Measurements from ENCODE around the gene POLA2. TPM values are rescaled to one million over a fixed set of nuclear protein-coding genes. Genes with fewer than 3 reads are reported as not detected.

The POLA2 gene
- total RNA-seq, 1 experiment from 2014 or later: 37.7 TPM

DNA sequence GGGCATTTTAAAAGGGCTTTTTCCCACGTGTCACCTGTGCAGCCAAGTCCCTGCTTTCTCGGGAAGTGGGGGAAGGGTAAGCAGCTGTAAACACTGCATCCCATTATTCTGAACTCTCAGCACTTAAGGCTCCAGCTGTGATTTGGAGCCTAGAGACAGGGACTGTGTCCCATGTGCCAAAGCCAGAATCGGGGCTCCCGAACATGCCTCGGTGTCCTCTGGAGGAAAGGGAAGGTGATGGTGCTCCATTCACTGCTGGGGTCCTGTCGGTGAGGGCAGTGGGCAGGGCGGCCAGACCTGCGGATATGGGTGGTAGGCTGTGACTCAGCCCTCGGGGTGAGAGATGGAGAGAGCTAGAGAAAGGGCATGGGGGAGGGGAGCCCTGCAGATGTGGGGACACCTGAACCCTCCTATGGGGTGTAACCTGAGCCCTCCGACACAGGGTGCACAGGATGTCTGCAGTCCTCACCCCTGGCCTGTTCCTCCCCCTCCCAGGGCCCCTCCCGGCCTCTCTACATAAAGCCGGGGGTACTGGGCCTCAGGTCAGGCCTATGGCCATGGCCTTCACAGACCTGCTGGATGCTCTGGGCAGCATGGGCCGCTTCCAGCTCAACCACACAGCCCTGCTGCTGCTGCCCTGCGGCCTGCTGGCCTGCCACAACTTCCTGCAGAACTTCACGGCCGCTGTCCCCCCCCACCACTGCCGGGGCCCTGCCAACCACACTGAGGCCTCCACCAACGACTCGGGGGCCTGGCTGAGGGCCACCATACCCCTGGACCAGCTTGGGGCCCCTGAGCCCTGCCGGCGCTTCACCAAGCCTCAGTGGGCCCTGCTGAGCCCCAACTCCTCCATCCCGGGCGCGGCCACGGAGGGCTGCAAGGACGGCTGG lies 48.2 kb upstream of the POLA2 start:
- H3K18ac ChIP-seq (ENCODE audit: insufficient read length, low read depth, low read length): peak overlapping the region; percentile 45
- H3K27me3 ChIP-seq (ENCODE audit: insufficient read depth, low read length): no peaks in the 10 kb centered on the region
- H2BK12ac ChIP-seq (ENCODE audit: insufficient read length, low read depth, low read length): no peak overlapping the region
- H3K23ac ChIP-seq (ENCODE audit: insufficient read length, low read depth, low read length): no peak overlapping the region
- H3K9ac ChIP-seq (ENCODE audit: extremely low read depth, insufficient read length, low read length): peak overlapping the region; percentile 12
- H4K8ac ChIP-seq (replicated peaks; ENCODE audit: insufficient read length, low read depth, low read length): no peak overlapping the region
- TF ChIP-seq, protein P1, sequence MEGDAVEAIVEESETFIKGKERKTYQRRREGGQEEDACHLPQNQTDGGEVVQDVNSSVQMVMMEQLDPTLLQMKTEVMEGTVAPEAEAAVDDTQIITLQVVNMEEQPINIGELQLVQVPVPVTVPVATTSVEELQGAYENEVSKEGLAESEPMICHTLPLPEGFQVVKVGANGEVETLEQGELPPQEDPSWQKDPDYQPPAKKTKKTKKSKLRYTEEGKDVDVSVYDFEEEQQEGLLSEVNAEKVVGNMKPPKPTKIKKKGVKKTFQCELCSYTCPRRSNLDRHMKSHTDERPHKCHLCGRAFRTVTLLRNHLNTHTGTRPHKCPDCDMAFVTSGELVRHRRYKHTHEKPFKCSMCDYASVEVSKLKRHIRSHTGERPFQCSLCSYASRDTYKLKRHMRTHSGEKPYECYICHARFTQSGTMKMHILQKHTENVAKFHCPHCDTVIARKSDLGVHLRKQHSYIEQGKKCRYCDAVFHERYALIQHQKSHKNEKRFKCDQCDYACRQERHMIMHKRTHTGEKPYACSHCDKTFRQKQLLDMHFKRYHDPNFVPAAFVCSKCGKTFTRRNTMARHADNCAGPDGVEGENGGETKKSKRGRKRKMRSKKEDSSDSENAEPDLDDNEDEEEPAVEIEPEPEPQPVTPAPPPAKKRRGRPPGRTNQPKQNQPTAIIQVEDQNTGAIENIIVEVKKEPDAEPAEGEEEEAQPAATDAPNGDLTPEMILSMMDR (conservative IDR thresholded peaks at IDR 0.05): no peak
- no peak overlapping the region for H2BK15ac ChIP-seq (ENCODE audit: low read depth, low read length)
- no peak overlapping the region for H2AK5ac ChIP-seq (ENCODE audit: insufficient read length, low read length)
- H3K4ac ChIP-seq (ENCODE audit: low read depth, low read length): no peak overlapping the region
- H3K27me3 Mint-ChIP-seq (ENCODE audit: low read depth): no peaks in the 10 kb centered on the region
- peak overlapping the region; percentile 50 for H3K4me2 ChIP-seq (ENCODE audit: insufficient read depth, insufficient read length, low read length)
- H3K4me3 Mint-ChIP-seq: peak overlapping the region; percentile 14 to 72; a peak in 4 of 5 replicates
- no peak overlapping the region for H4K5ac ChIP-seq (ENCODE audit: insufficient read length, low read depth, low read length)
- no peaks in the 10 kb centered on the region for H4K20me1 ChIP-seq (ENCODE audit: control insufficient read depth, insufficient read depth, insufficient read length)
- H3K9me3 ChIP-seq (ENCODE audit: control insufficient read depth, low read depth, low read length): no peaks in the 10 kb centered on the region
- H2BK5ac ChIP-seq (ENCODE audit: insufficient read length, low read length): no peak overlapping the region
- H3K4me1 ChIP-seq (ENCODE audit: insufficient read depth, low read length): peaks cover 8% of the 10 kb centered on the region; the same call in 1 of the 2 replicates
- no peak overlapping the region for H3K56ac ChIP-seq (ENCODE audit: insufficient read length, low read depth, low read length)
- peak; percentile 83 for DNase-seq
- peak overlapping the region; percentile 96 to 99 (median 97) for H3K27ac Mint-ChIP-seq
- peaks cover 0 to 3% of the 10 kb centered on the region in 2 experiments; a peak in 1 of 5 replicates for H3K9me3 Mint-ChIP-seq
- peak overlapping the region; percentile 28 for H3K27ac ChIP-seq (ENCODE audit: insufficient read length, low read depth, low read length)
- no peak overlapping the region for H2AFZ ChIP-seq (ENCODE audit: low read length)
- no peak overlapping the region for H4K91ac ChIP-seq (ENCODE audit: insufficient read length, low read depth, low read length)
- H2BK20ac ChIP-seq (ENCODE audit: low read depth, low read length, poor library complexity, severe bottlenecking): no peak overlapping the region
- H2BK120ac ChIP-seq (ENCODE audit: low read depth, low read length, poor library complexity, severe bottlenecking): no peak overlapping the region
- H3T11ph ChIP-seq (ENCODE audit: low read length): no peak overlapping the region
- H3K36me3 Mint-ChIP-seq (ENCODE audit: insufficient read depth in 1 of 3, low read depth in 3 of 3): peaks cover 6 to 31% (median 28%) of the 10 kb centered on the region in 3 experiments; a peak in 6 of 7 replicates
- WGBS (ENCODE audit: extremely low coverage, insufficient read length, low lambda C conversion rate): no CpG with 5 or more reads among the region's 26 CpGs
- no peaks in the 10 kb centered on the region for H3K79me1 ChIP-seq (ENCODE audit: insufficient read depth, low read depth, low read length, poor library complexity, severe bottlenecking)
- H3K14ac ChIP-seq (ENCODE audit: insufficient read depth, low read length): peak overlapping the region; percentile 48; the same call in 1 of the 2 replicates
- peaks cover 27 to 51% of the 10 kb centered on the region in 2 experiments for H3K4me1 Mint-ChIP-seq
- H3K79me2 ChIP-seq (ENCODE audit: insufficient read depth, low read length): no peaks in the 10 kb centered on the region
- peaks cover 6% of the 10 kb centered on the region for H3K23me2 ChIP-seq (ENCODE audit: insufficient read length, low read depth, low read length, poor library complexity, severe bottlenecking)

Data from H9 (cell line).